Adrenal gland (tissue), 12 donors: ENCODE data around the gene KBTBD12. TPM values are rescaled to one million over a fixed set of nuclear protein-coding genes. Genes with fewer than 3 reads are reported as not detected.
"Not testable (repeated sequence)": the region's sequence is repeated elsewhere in the genome, so short reads cannot be mapped to it uniquely, and the experiment has no call there.

Experiments
- DNase-seq, 7 donors: peaks; one replicate each; pipeline ENCODE4 v3.0.0-alpha.2; 2019 to 2020
- H3K27ac ChIP-seq, 5 donors: fragments of 200-600 bp; sonication (generic) in 4 of 5; 1 replicate in 3 of 5; 2 replicates in 2 of 5; pipeline versions ENCODE4 v1.5.1 to v1.8.0; 2016 to 2020; ENCODE audit warnings: mild to moderate bottlenecking in 1 of 5
- H3K27me3 ChIP-seq: fragments of 200-600 bp; 2 replicates; pipeline ENCODE4 v1.8.0; 2021
- H3K36me3 ChIP-seq, 2 donors: fragments of 200-600 bp; replicated peaks in 1 of 2; 1 replicate in 1 of 2; 2 replicates in 1 of 2; pipeline versions ENCODE4 v1.5.1 to v1.8.0; 2018 to 2022
- H3K4me1 ChIP-seq, 2 donors: fragments of 200-600 bp; replicated peaks in 1 of 2; 1 replicate in 1 of 2; 2 replicates in 1 of 2; pipeline versions ENCODE4 v1.5.1 to v1.8.0; 2018 to 2021
- H3K4me3 ChIP-seq, 4 donors: fragments of 200-600 bp; sonication (generic) in 3 of 4; one replicate each; pipeline ENCODE4 v1.5.1; 2016 to 2018
- H3K9me3 ChIP-seq, 3 donors: fragments of 200-600 bp; sonication (generic) in 1 of 3; replicated peaks in 1 of 3; 1 replicate in 2 of 3; 2 replicates in 1 of 3; pipeline versions ENCODE4 v1.5.1 to v1.8.0; 2016 to 2021
- CTCF ChIP-seq, 6 experiments: fragments of 450-650 bp in 4 of 6; fragments of 200-600 bp in 2 of 6; sonication (generic) in 1 of 6; IDR thresholded peaks; 1 replicate in 5 of 6; 2 replicates in 1 of 6; pipeline versions ENCODE4 v1.5.1 to v1.8.0; 2016 to 2021; ENCODE audit warnings: antibody characterized with exemption in 6 of 6, mild to moderate bottlenecking in 2 of 6, moderate library complexity in 1 of 6
- POLR2A ChIP-seq, 2 donors: fragments of 450-650 bp; IDR thresholded peaks; one replicate each; pipeline ENCODE4 v1.6.1; 2017; ENCODE audit warnings: antibody characterized with exemption in 2 of 2, mild to moderate bottlenecking in 2 of 2, moderate library complexity in 1 of 2
- WGBS, 4 donors: extraction: QIAGEN DNeasy Blood & Tissue Kit in 2 of 4; methylation state at CpG; one replicate each; pipeline versions ENCODE4 v1.1.5 to v1.1.7; 2013 to 2017; 5-methylcytosine and 5-hydroxymethylcytosine counted together
- intact Hi-C, 2 donors: fragments of 100-400 bp; cut with DNase I; formaldehyde crosslinking; loops; one replicate each; pipeline versions ENCODE4 v1.14.1 to v1.15.0; 2022 to 2023
- polyA plus RNA-seq, 3 donors: library from polyadenylated mRNA; stranded (reverse); fragments of 200-250 nt in 2 of 3; fragments of 350-450 nt in 1 of 3; fragmentation: Illumina TruSeq in 1 of 3; extraction: RNeasy Lipid Tissue Mini Kit (QIAGEN cat#74804) in 1 of 3; gene quantifications; one replicate each; pipeline ENCODE4 v1.2.3, GENCODE V29; 2013 to 2014
- total RNA-seq, 9 donors: library from RNA; depleted of rRNA in 4 of 9; stranded (reverse); fragments of >200 nt in 4 of 9; fragments of 120-200 nt in 1 of 9; fragmentation: NEBNext Ultra II Directional in 1 of 9; extraction: Animal tissue kit (Norgen Biotek cat#: 25700) in 1 of 9; gene quantifications; one replicate each; pipeline versions ENCODE4 v1.1.0 to v1.2.4, GENCODE V29; 2013 to 2023
- donor health status: healthy with polysubstance abuse.
- donor health status: Bipolar disorder and iron deficiency.
- donor health status: DM: yes; HTN: yes; CAD: no.
- donor health status: DM: no; HTN: no; CAD: no.
- donor health status: DM: no; HTN: no; CAD: no.
- donor health status: DM: yes; HTN: yes; CAD: no.

KBTBD12 gene
- total and polyA plus RNA-seq, 12 donors: 0.07 to 0.95 (median 0.42) TPM

GRCh38 chr3:127867986-127868385 lies 47.0 kb upstream of the KBTBD12 start:
- DNase-seq: no peak
- no peaks in the 10 kb centered on the region for H3K36me3 ChIP-seq
- H3K4me1 ChIP-seq: no peaks in the 10 kb centered on the region
- TF ChIP-seq CTCF (IDR thresholded peaks at IDR 0.05) (no peak), POLR2A (IDR thresholded peaks at IDR 0.05) (no peak)
- intact Hi-C loops: no loop called here
- H3K27ac ChIP-seq: no peak overlapping the region
- H3K9me3 ChIP-seq: no peaks in the 10 kb centered on the region
- no peaks in the 10 kb centered on the region for H3K27me3 ChIP-seq
- no peak overlapping the region for H3K4me3 ChIP-seq

- H3K27me3 ChIP-seq: no peaks in the 10 kb centered on the region
- TF ChIP-seq CTCF (IDR thresholded peaks at IDR 0.05) (no peak), POLR2A (IDR thresholded peaks at IDR 0.05) (no peak)
- intact Hi-C loops: no loop called here
- 68 to 80% (median 75%) methylated on average over 4 of the region's 4 CpGs for WGBS, 4 donors
- no peak overlapping the region for H3K27ac ChIP-seq
- H3K4me3 ChIP-seq: no peak overlapping the region
- no peak for DNase-seq
- no peaks in the 10 kb centered on the region for H3K9me3 ChIP-seq
- no peaks in the 10 kb centered on the region for H3K4me1 ChIP-seq
- no peaks in the 10 kb centered on the region for H3K36me3 ChIP-seq
These were observed 44.9 kb upstream of the KBTBD12 start for GRCh38 chr3:127870156-127870555.

GRCh38 chr3:127874097-127874496 lies 40.9 kb upstream of the KBTBD12 start:
- intact Hi-C loops: not testable (repeated sequence)

GRCh38 chr3:127881586-127881985 lies 33.4 kb upstream of the KBTBD12 start:
- Histone ChIP-seq H3K36me3 (no peaks in the 10 kb centered on the region), H3K4me3 (no peak overlapping the region), H3K27me3 (no peaks in the 10 kb centered on the region), H3K4me1 (no peaks in the 10 kb centered on the region), H3K9me3 (no peaks in the 10 kb centered on the region), H3K27ac (no peak overlapping the region)
- DNase-seq: no peak
- TF ChIP-seq POLR2A (IDR thresholded peaks at IDR 0.05) (no peak), CTCF (IDR thresholded peaks at IDR 0.05) (no peak)
- intact Hi-C loops: no loop called here
- 82 to 97% (median 90%) methylated on average over 3 of the region's 3 CpGs for WGBS, 4 donors

More at GRCh38 chr3:127874097-127874496, 40.9 kb upstream of the KBTBD12 start:
- H3K27ac ChIP-seq, DNase-seq, H3K9me3 ChIP-seq, H3K27me3 ChIP-seq, H3K4me1 ChIP-seq, H3K36me3 ChIP-seq, H3K4me3 ChIP-seq: not testable (repeated sequence)
- 91 to 96% (median 92%) methylated on average over 5 of the region's 5 CpGs for WGBS, 4 donors

- DNase-seq: no peak
- H3K36me3 ChIP-seq: no peaks in the 10 kb centered on the region
- no peaks in the 10 kb centered on the region for H3K9me3 ChIP-seq
- TF ChIP-seq POLR2A (IDR thresholded peaks at IDR 0.05) (no peak), CTCF (IDR thresholded peaks at IDR 0.05) (no peak)
- H3K4me1 ChIP-seq: peaks cover 7 to 9% of the 10 kb centered on the region in 2 donors
- no peak overlapping the region for H3K4me3 ChIP-seq
- intact Hi-C loops: no loop called here
- no peak overlapping the region for H3K27ac ChIP-seq
- no peaks in the 10 kb centered on the region for H3K27me3 ChIP-seq
These were observed 31.0 kb upstream of the KBTBD12 start for GRCh38 chr3:127884041-127884440.
